Mesothelial cell of epicardium (in vitro differentiated cells): ENCODE results near the gene JAKMIP2. TPM values are rescaled to one million over a fixed set of nuclear protein-coding genes. Genes with fewer than 3 reads are reported as not detected.

Experiments
- DNase-seq, 2 experiments: peaks; one replicate each; pipeline ENCODE4 v3.0.0; 2021; ENCODE audit warnings: low spot score in 2 of 2; ENCODE audit not compliant: unreplicated experiment in 2 of 2
- H3K27ac Mint-ChIP-seq: 2 replicates; pipeline ENCODE4 v1.8.0; 2021; ENCODE audit warnings: mixed read lengths
- H3K27me3 Mint-ChIP-seq: 2 replicates; pipeline ENCODE4 v1.8.0; 2021; ENCODE audit warnings: low read depth, mixed read lengths
- H3K36me3 Mint-ChIP-seq: 2 replicates; pipeline ENCODE4 v1.8.0; 2021; ENCODE audit warnings: mixed read lengths
- H3K4me1 Mint-ChIP-seq: 2 replicates; pipeline ENCODE4 v1.8.0; 2021; ENCODE audit warnings: mixed read lengths
- H3K4me3 Mint-ChIP-seq: 2 replicates; pipeline ENCODE4 v1.8.0; 2021; ENCODE audit warnings: mild to moderate bottlenecking, moderate library complexity, mixed read lengths
- H3K9me3 Mint-ChIP-seq: 2 replicates; pipeline ENCODE4 v1.8.0; 2021; ENCODE audit warnings: mixed read lengths
- CTCF ChIP-seq: fragments of 200-600 bp; sonication (generic); IDR thresholded peaks from one replicate; pipeline ENCODE4 v1.5.0; 2021; ENCODE audit warnings: antibody characterized with exemption; ENCODE audit not compliant: unreplicated experiment
- total RNA-seq: library from RNA; stranded (reverse); gene quantifications from 3 replicates; pipeline ENCODE4 v1.2.1, GENCODE V29; 2021

Gene JAKMIP2
- total RNA-seq, 1 donor from 2014 or later: 5.1 TPM

GRCh38 chr5:147669169-147669869 is 113.2 kb downstream of the JAKMIP2 start:
- H3K9me3 Mint-ChIP-seq: peaks cover 3% of the 10 kb centered on the region
- no peak overlapping the region for H3K27ac Mint-ChIP-seq
- DNase-seq: no peak
- H3K4me3 Mint-ChIP-seq: no peak overlapping the region
- H3K27me3 Mint-ChIP-seq: peaks cover 3% of the 10 kb centered on the region
- H3K36me3 Mint-ChIP-seq: peaks cover 7% of the 10 kb centered on the region
- no peak for TF ChIP-seq CTCF
- no peaks in the 10 kb centered on the region for H3K4me1 Mint-ChIP-seq

- DNase-seq: no peak
- peaks cover 8% of the 10 kb centered on the region for H3K36me3 Mint-ChIP-seq
- no peaks in the 10 kb centered on the region for H3K4me1 Mint-ChIP-seq
- H3K9me3 Mint-ChIP-seq: peaks cover 6% of the 10 kb centered on the region
- no peak overlapping the region for H3K4me3 Mint-ChIP-seq
- peaks cover 3% of the 10 kb centered on the region for H3K27me3 Mint-ChIP-seq
- no peak for TF ChIP-seq CTCF
- H3K27ac Mint-ChIP-seq: no peak overlapping the region
These were observed 114.1 kb downstream of the JAKMIP2 start for GRCh38 chr5:147668385-147668784.

GRCh38 chr5:147667363-147667762 is 115.2 kb downstream of the JAKMIP2 start:
- no peaks in the 10 kb centered on the region for H3K4me1 Mint-ChIP-seq
- DNase-seq: no peak

GRCh38 chr5:147666419-147666818 is 116.1 kb downstream of the JAKMIP2 start:
- Mint-ChIP-seq H3K4me3 (no peak overlapping the region), H3K9me3 (peaks cover 11% of the 10 kb centered on the region), H3K27me3 (peaks cover 3% of the 10 kb centered on the region), H3K27ac (no peak overlapping the region), H3K4me1 (no peaks in the 10 kb centered on the region), H3K36me3 (peaks cover 10% of the 10 kb centered on the region)
- TF ChIP-seq CTCF: no peak
- DNase-seq: no peak

More at GRCh38 chr5:147667363-147667762, 115.2 kb downstream of the JAKMIP2 start:
- Mint-ChIP-seq H3K27ac (no peak overlapping the region), H3K9me3 (peaks cover 11% of the 10 kb centered on the region), H3K36me3 (peaks cover 10% of the 10 kb centered on the region), H3K27me3 (peaks cover 3% of the 10 kb centered on the region), H3K4me3 (no peak overlapping the region)
- TF ChIP-seq CTCF: no peak

- Mint-ChIP-seq H3K27ac (no peak overlapping the region), H3K4me1 (peaks cover 1% of the 10 kb centered on the region), H3K4me3 (no peak overlapping the region), H3K9me3 (peaks cover 19% of the 10 kb centered on the region), H3K36me3 (peaks cover 26% of the 10 kb centered on the region), H3K27me3 (peaks cover 3% of the 10 kb centered on the region)
- DNase-seq: no peak
- no peak for TF ChIP-seq CTCF
These were observed 121.0 kb downstream of the JAKMIP2 start for GRCh38 chr5:147661541-147661940.
